ENCODE measurements around the gene PSTK.
A peak's percentile ranks its signal among the peaks of the same experiment; 100 is the strongest.

Gene PSTK

GRCh38 chr10:122980209-122981065, at the start of gene PSTK:
Gene PSTK (plus strand): TSS chr10:122980401. CDS start chr10:122980480, 79 bp downstream.
- DNase-seq (ENCODE audit: extremely low read depth in 1 of 2, low read depth in 1 of 2) = peak; percentile 76

- DNase-seq (ENCODE audit: extremely low read depth in 1 of 2, low read depth in 1 of 2) = no peak
Observed at GRCh38 chr10:122931088-122931906, 48.9 kb upstream of the PSTK start.

GRCh38 chr10:122939133-122939855, 40.9 kb upstream of the PSTK start:
- no peak for DNase-seq (ENCODE audit: extremely low read depth in 1 of 2, low read depth in 1 of 2)

GRCh38 chr10:122939856-122940543, 40.2 kb upstream of the PSTK start:
- no peak for DNase-seq (ENCODE audit: extremely low read depth in 1 of 2, low read depth in 1 of 2)

GRCh38 chr10:122949296-122949695, 30.9 kb upstream of the PSTK start:
- no peak for DNase-seq (ENCODE audit: extremely low read depth in 1 of 2, low read depth in 1 of 2)

GRCh38 chr10:122953902-122954730, 26.1 kb upstream of the PSTK start, which contains the start of gene C10orf88:
Gene C10orf88 (minus strand): TSS chr10:122954227. CDS start chr10:122954178, 49 bp downstream.
- peak; percentile 90 to 97 for DNase-seq (ENCODE audit: extremely low read depth in 1 of 2, low read depth in 1 of 2)

- DNase-seq (ENCODE audit: extremely low read depth in 1 of 2, low read depth in 1 of 2) = no peak
Observed at GRCh38 chr10:122954731-122955050, 25.5 kb upstream of the PSTK start.

DNA sequence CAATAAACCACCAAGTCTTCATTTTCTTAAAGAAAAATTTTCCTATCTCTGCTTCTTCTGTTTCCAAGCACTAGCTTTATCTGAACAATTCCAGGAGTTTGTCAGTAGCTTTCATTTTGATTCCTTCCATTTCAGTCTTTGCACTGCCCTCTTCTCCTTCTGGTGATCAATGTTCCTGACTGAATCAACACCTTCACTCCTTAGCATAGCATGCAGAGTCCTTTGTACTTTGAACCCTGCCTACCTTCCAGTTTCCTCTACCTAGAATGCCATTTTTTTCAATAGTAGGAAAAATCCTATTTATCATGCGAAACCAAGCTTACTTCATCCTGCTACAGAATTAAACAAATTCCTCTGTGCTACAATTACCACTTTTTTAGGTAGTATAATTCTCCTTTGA, 24.3 kb upstream of the PSTK start:
- no peak for DNase-seq (ENCODE audit: extremely low read depth in 1 of 2, low read depth in 1 of 2)

GRCh38 chr10:122957474-122957873, 22.7 kb upstream of the PSTK start:
- no peak for DNase-seq (ENCODE audit: extremely low read depth in 1 of 2, low read depth in 1 of 2)

DNA sequence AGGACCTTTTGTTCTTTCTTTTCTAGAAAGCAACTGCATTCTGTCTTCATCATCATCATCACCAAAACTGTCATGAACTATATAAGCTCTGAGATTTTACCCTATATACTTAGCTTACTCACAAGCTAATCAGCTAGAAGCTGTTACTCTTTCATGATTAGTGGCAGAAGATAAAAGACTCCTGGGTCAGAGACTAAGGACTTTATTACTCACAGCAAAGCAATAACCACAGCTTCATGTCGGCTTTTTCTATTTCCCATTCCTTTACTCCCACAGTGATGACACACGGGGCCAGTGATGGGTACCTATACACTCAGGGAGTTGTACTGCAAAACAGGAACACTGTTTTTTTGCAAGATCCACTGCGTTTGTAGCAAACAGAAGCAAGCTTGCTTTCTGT, 17.8 kb upstream of the PSTK start:
- DNase-seq (ENCODE audit: extremely low read depth in 1 of 2, low read depth in 1 of 2) = no peak

- DNase-seq (ENCODE audit: extremely low read depth in 1 of 2, low read depth in 1 of 2) = no peak
Observed at GRCh38 chr10:122966879-122967278, 13.3 kb upstream of the PSTK start.

- DNase-seq (ENCODE audit: extremely low read depth in 1 of 2, low read depth in 1 of 2) = no peak
Observed at GRCh38 chr10:122968698-122969097, 11.5 kb upstream of the PSTK start.

DNA sequence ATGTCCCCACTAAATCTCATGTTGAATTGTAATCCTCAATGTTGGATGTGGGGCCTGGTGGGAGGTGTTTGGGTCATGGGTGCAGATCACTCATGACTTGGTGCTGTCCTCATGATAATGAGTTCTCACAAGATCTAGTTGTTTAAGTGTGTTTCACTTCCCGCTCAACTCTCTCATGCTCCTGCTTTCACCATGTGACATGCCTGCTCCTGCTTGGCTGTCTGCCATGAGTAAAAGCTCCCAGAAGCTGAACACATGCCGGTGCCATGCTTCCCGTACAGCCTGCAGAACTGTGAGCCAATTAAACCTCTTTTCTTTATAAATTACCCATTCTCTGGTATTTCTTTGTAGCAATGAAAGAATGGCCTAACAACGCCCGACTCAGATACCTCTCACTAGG, 6.2 kb upstream of the PSTK start:
- DNase-seq (ENCODE audit: extremely low read depth in 1 of 2, low read depth in 1 of 2) = no peak

GRCh38 chr10:122974543-122975064, 5.6 kb upstream of the PSTK start:
- no peak for DNase-seq (ENCODE audit: extremely low read depth in 1 of 2, low read depth in 1 of 2)

DNA sequence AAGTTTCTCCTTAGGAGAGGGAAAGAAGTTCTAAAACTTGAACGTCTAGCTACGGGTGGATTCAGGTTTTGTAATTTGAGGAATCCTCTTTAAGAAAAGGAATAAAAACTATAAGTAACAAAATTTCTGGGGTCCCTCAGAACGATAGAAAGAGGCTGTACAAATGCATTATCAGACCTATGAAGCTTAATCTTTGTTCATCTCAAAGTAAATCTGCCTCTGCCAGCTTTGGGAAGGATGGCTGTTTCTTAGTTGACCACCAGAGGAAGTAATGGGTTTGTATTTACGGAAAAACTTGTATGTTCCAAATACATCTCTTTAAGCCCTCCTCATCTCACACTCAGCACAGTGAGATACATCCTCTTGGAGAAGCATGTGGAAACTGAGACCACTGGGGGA, 864 bp downstream of the PSTK start:
- no peak for DNase-seq (ENCODE audit: extremely low read depth in 1 of 2, low read depth in 1 of 2)

GRCh38 chr10:122983898-122984297, 3.7 kb downstream of the PSTK start:
- no peak for DNase-seq (ENCODE audit: extremely low read depth in 1 of 2, low read depth in 1 of 2)

GRCh38 chr10:122984708-122985107, 4.5 kb downstream of the PSTK start:
- no peak for DNase-seq (ENCODE audit: extremely low read depth in 1 of 2, low read depth in 1 of 2)

- no peak for DNase-seq (ENCODE audit: extremely low read depth in 1 of 2, low read depth in 1 of 2)
Observed at GRCh38 chr10:122986335-122986734, 6.1 kb downstream of the PSTK start.

DNA sequence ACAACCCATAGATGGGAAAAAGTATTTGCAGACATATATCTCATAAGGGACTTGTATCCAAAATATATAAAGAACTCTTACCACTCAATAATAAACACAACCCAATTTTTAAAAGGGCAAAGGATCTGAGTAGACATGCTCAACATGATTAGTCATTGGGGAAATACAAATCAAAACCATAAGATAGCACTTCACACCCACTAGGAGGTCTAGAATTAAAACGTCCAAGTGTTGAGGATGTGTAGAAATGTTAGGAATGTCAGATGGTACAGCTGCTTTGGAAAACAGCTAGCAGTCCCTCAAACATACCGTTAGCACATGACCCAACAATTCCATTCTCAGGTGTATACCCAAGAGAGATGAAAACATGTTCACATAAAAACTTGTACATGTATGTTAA, 8.3 kb downstream of the PSTK start:
- no peak for DNase-seq (ENCODE audit: extremely low read depth in 1 of 2, low read depth in 1 of 2)

GRCh38 chr10:122990278-122990677, 10.1 kb downstream of the PSTK start:
- DNase-seq (ENCODE audit: extremely low read depth in 1 of 2, low read depth in 1 of 2) = no peak
